DOHH2 (cell line): Measurements from ENCODE around the gene OLFM1.

Experiments
- H3F3A ChIP-seq: fragments of 200-600 bp; sonication (generic), shearing (Covaris generic); 2 replicates; pipeline ENCODE4 v1.6.0; 2016; ENCODE audit warnings: antibody characterized with exemption, mild to moderate bottlenecking; ENCODE audit not compliant: control insufficient read depth, insufficient read depth
- H3K27ac ChIP-seq: fragments of 200-600 bp; sonication (generic); 2 replicates; pipeline ENCODE4 v1.5.1; 2014; ENCODE audit warnings: low read depth, mild to moderate bottlenecking, low read length, moderate library complexity
- H3K27me3 ChIP-seq: fragments of 200-600 bp; sonication (generic); 2 replicates; pipeline ENCODE4 v1.6.1; 2014; ENCODE audit warnings: mild to moderate bottlenecking, low read length, mixed read lengths; ENCODE audit not compliant: control insufficient read depth
- H3K36me3 ChIP-seq: fragments of 200-600 bp; sonication (generic); 2 replicates; pipeline ENCODE4 v1.6.1; 2014; ENCODE audit warnings: mild to moderate bottlenecking, low read length, moderate library complexity, mixed read lengths; ENCODE audit not compliant: control insufficient read depth
- H3K4me1 ChIP-seq: fragments of 200-600 bp; sonication (generic); 2 replicates; pipeline ENCODE4 v1.6.1; 2014; ENCODE audit warnings: mild to moderate bottlenecking, low read length, mixed read lengths; ENCODE audit not compliant: control insufficient read depth
- H3K4me2 ChIP-seq: fragments of 200-600 bp; sonication (generic); 2 replicates; pipeline ENCODE4 v1.6.0; 2014; ENCODE audit warnings: mild to moderate bottlenecking, low read length, moderate library complexity
- H3K4me3 ChIP-seq: fragments of 200-600 bp; sonication (generic); 2 replicates; pipeline ENCODE4 v1.5.1; 2014; ENCODE audit warnings: mild to moderate bottlenecking, low read length, mixed read lengths
- H3K79me2 ChIP-seq: fragments of 200-600 bp; sonication (generic); 2 replicates; pipeline ENCODE4 v1.6.1; 2014; ENCODE audit warnings: mild to moderate bottlenecking, low read length, mixed read lengths; ENCODE audit not compliant: control insufficient read depth
- H3K9me2 ChIP-seq: fragments of 200-600 bp; sonication (generic); replicated peaks from 2 replicates; pipeline ENCODE4 v1.6.1; 2014; ENCODE audit warnings: mild to moderate bottlenecking, low read length, mixed read lengths; ENCODE audit not compliant: control insufficient read depth
- H3K9me3 ChIP-seq: fragments of 200-600 bp; sonication (generic); 2 replicates; pipeline ENCODE4 v1.6.1; 2014; ENCODE audit warnings: antibody characterized with exemption, low read length, mixed read lengths; ENCODE audit not compliant: control insufficient read depth, insufficient read depth
- H4K20me1 ChIP-seq: fragments of 200-600 bp; sonication (generic); 2 replicates; pipeline ENCODE4 v1.6.0; 2014; ENCODE audit warnings: low read depth, mild to moderate bottlenecking, antibody characterized with exemption, low read length, moderate library complexity; ENCODE audit not compliant: control insufficient read depth, insufficient read depth
- CTCF ChIP-seq: fragments of 200-600 bp; sonication (generic); IDR thresholded peaks from one replicate; pipeline ENCODE4 v1.5.1; 2014; ENCODE audit warnings: antibody characterized with exemption, mild to moderate bottlenecking, low read depth, low read length; ENCODE audit not compliant: poor library complexity, severe bottlenecking
- EZH2phosphoT487 ChIP-seq: fragments of 200-600 bp; sonication (generic); IDR thresholded peaks from 2 replicates; pipeline ENCODE4 v1.6.1; 2017; ENCODE audit warnings: borderline replicate concordance, mild to moderate bottlenecking, antibody characterized with exemption, low read length, moderate library complexity, mixed read lengths

The OLFM1 gene

DNA sequence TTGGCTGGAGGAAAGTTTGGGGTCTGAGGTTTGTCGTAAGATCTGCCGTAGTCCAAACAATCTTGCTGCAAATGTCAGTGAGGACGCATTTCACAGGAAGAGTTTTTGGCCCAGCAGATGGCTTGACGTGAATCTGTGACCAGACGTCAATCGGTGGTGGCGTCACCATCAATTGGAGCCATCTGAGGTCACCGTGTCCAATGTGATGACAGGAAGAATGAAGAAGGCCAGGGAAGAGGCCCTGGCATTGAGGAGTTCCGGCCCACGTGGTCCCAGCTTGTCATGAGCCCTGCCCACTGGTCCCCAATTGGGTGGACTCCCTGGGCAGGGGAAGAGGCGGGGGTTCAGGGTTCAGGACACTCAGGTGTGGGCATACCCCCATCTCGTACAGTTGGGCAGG is 79.9 kb downstream of the OLFM1 start:
- Histone ChIP-seq H3K4me3 (no peak overlapping the region), H4K20me1 (no peaks in the 10 kb centered on the region), H3K27ac (no peak overlapping the region), H3K9me2 (no peaks in the 10 kb centered on the region), H3K27me3 (no peaks in the 10 kb centered on the region), H3K36me3 (no peaks in the 10 kb centered on the region), H3K4me1 (no peaks in the 10 kb centered on the region), H3K9me3 (no peaks in the 10 kb centered on the region), H3K79me2 (no peaks in the 10 kb centered on the region), H3K4me2 (no peak overlapping the region), H3F3A (no peaks in the 10 kb centered on the region)
- TF ChIP-seq CTCF: no peak
- TF ChIP-seq EZH2phosphoT487: no peak

DNA sequence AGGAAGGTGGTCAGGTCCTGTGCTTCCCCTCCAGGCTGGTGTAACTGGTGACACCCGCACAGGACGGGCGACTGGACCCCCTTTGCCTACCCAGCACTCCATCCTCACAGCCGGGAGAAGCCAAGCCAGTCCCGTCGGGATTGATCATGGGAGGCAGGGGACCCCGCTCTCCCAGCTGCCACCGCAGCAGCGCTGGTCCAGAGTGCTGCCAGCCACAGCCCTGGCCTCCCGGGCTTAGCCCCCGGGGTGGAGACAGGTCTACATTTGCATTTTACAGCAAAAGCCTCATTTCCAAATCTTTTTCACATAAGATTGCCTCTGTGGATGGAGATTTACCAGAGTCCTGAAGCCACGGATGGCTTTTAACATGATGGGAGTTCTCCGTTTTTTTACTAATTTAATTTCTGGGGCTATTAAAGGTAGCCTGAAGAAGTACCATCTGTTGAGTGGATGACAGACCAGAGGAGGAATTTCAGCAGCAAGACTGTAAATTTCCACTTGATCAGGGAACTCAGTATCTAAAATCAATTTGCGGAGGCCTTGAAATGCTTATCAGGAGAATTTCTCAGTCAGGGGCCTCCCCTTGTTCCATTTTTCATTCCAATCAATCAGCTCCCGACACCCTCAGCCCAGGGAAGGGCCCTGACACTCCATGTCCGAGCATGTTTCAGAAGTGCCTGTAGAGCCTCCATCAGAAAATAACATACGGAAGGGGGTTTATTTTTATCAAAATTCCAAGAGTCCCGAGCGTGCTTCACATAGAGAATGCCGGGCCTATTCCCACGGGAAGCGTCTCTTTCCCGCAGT is 80.6 kb downstream of the OLFM1 start:
- H3K36me3 ChIP-seq: no peaks in the 10 kb centered on the region
- no peaks in the 10 kb centered on the region for H3K4me1 ChIP-seq
- H3K27me3 ChIP-seq: no peaks in the 10 kb centered on the region
- H3K27ac ChIP-seq: no peak overlapping the region
- no peak overlapping the region for H3K4me2 ChIP-seq
- no peaks in the 10 kb centered on the region for H3K79me2 ChIP-seq
- H3K9me2 ChIP-seq: no peaks in the 10 kb centered on the region
- no peak overlapping the region for H3K4me3 ChIP-seq
- H3K9me3 ChIP-seq: no peaks in the 10 kb centered on the region
- H4K20me1 ChIP-seq: no peaks in the 10 kb centered on the region
- H3F3A ChIP-seq: no peaks in the 10 kb centered on the region
- no peak for TF ChIP-seq EZH2phosphoT487
- TF ChIP-seq CTCF: no peak

DNA sequence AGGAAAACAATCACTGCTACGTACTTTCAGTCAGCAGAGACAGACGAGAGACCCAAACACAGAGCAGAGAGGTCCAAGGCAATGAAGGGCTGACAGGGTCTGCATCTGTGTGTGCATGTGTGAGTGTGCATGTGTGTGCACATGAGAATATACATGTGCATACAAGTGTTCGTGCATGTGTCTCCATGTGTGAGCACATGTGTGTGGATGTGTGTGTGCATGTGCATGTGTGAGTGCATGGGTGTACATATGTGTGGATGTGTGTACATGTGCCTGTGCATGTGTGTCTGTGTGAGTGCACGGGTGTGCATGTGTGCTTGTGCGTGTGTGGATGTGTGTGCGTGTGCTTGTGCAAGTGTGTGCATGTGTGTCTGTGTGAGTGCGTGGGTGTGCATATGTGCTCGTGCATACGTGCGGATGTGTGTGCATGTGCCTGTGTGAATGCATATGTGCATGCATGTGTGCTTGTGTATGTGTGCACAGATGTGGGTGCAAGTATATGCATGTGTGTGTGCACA is 82.3 kb downstream of the OLFM1 start:
- H3K4me3 ChIP-seq: no peak overlapping the region
- no peak overlapping the region for H3K27ac ChIP-seq
- H3F3A ChIP-seq: no peaks in the 10 kb centered on the region
- no peaks in the 10 kb centered on the region for H3K27me3 ChIP-seq
- no peaks in the 10 kb centered on the region for H3K9me3 ChIP-seq
- H4K20me1 ChIP-seq: no peaks in the 10 kb centered on the region
- no peaks in the 10 kb centered on the region for H3K79me2 ChIP-seq
- H3K36me3 ChIP-seq: no peaks in the 10 kb centered on the region
- no peaks in the 10 kb centered on the region for H3K9me2 ChIP-seq
- H3K4me2 ChIP-seq: no peak overlapping the region
- no peaks in the 10 kb centered on the region for H3K4me1 ChIP-seq
- TF ChIP-seq CTCF (no peak), EZH2phosphoT487 (no peak)
